GM12873 (cell line): ENCODE results near the gene TXNRD2.

ENCODE experiments used
- TF ChIP-seq, protein P1 (sequence below): IDR thresholded peaks from 2 replicates; pipeline ENCODE4 v1.5.1; 2012; ENCODE audit warnings: low read depth, mild to moderate bottlenecking, moderate library complexity, low read length, control low read depth; ENCODE audit not compliant: insufficient read depth; ENCODE audit errors: missing control alignments

TXNRD2 gene

GRCh38 chr22:19927696-19928095, 13.9 kb downstream of the TXNRD2 start:
- TF ChIP-seq, protein P1, sequence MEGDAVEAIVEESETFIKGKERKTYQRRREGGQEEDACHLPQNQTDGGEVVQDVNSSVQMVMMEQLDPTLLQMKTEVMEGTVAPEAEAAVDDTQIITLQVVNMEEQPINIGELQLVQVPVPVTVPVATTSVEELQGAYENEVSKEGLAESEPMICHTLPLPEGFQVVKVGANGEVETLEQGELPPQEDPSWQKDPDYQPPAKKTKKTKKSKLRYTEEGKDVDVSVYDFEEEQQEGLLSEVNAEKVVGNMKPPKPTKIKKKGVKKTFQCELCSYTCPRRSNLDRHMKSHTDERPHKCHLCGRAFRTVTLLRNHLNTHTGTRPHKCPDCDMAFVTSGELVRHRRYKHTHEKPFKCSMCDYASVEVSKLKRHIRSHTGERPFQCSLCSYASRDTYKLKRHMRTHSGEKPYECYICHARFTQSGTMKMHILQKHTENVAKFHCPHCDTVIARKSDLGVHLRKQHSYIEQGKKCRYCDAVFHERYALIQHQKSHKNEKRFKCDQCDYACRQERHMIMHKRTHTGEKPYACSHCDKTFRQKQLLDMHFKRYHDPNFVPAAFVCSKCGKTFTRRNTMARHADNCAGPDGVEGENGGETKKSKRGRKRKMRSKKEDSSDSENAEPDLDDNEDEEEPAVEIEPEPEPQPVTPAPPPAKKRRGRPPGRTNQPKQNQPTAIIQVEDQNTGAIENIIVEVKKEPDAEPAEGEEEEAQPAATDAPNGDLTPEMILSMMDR = no peak

DNA sequence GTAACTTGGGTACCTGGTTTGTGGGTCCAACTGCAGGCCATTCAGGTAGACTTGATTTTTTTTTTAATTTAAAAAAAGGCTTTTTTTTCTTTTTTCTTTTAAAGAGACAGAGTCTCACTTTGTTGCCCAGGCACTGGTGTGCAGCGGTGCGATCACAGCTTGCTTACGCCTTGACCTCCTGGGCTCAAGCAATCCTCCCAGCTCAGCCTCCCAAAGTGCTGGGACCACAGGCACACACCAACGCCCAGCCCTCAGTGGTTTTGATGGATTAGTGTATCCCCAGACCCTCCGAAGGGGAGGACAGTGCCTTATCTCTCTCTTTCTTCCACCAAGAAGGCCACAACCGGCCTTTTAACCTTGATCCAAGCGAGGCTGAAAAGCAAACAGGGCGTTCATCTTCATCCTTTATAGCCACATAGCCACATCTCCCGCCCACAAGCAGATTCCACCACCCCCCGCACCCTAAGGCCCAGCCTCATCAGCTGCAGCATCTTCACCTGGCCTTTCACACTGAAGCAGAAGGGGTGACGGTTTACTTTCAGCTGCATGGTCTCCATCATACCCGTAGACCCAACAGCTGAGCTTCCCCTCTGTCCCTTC, 17.6 kb downstream of the TXNRD2 start:
- TF ChIP-seq, protein P1 = no peak

- TF ChIP-seq, protein P1 = no peak
These were observed 20.0 kb downstream of the TXNRD2 start for GRCh38 chr22:19921544-19922081.

GRCh38 chr22:19919701-19920363, 21.8 kb downstream of the TXNRD2 start:
- TF ChIP-seq, protein P1 = no peak

DNA sequence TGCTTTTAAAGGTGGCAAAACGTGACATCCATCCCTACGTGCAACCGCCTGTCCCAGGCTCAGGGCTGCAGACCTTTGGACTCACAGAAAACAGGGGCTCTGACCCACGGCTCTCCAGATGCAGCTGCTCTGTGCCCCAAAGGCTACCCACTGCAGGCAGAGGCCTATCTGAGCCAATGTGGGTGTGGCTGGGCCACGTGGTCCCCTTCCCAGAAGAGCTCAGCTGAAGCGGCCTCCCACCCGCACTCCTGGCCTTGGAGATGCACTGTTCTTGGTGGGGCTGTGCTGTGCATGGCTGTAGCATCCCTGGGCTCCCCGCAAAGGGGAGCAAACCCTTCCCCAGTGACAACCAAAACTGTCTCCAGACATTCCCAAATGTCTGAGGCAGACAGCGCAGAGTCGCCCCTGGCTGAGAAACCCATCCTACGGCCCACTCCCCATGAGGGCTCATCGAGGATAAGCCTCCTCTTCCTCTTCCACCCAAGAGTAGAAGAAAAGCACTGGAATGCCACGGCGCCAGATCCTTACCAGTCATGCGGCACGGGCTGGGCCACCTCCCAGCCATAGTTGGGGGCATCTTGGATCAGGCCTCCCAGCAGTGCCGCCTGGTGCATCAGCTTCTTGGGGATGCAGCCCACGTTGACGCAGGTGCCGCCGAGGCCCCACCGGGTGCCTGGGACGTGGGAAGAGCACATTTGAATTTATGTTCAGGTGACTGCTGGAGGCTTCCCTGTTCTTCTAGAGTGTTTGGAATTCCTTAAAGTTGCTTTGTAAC, 23.1 kb downstream of the TXNRD2 start:
- TF ChIP-seq, protein P1 = no peak

DNA sequence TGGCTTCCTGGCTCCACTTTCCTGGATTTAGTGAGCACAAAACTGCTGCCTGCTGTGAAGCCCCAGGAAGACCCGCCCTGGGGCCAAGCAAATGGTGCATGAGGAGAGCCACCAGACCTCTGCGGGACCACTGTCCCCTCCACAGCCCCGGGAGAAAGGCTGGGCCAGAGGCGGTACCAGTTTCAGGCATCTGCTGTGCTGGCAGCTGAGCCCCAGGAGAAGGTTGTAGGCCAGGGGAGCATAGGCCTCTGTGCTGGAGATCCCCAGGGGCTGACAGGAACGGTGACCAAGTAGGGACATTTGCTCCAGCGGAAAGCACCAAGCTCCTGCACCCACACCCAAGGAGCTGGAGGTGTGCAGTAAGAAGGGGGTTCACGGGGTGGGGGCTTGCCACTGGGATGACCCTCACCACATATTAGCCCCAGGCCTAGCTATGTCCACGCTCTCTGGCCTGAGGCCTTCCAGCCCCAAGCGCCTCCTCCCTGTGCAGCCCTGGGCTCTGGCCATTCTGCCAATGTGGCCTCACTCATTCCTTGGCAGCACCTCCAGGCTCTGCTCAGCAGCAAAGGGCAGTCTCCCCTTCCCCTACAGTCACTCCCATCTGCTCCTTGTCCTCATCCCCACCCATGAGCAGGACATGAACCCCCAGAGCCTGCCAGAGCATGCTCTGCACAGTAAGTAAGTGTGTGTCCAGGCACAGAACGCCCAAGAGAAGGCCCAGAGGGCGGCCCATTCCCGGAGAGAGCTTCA, 24.1 kb downstream of the TXNRD2 start:
- TF ChIP-seq, protein P1 = no peak

DNA sequence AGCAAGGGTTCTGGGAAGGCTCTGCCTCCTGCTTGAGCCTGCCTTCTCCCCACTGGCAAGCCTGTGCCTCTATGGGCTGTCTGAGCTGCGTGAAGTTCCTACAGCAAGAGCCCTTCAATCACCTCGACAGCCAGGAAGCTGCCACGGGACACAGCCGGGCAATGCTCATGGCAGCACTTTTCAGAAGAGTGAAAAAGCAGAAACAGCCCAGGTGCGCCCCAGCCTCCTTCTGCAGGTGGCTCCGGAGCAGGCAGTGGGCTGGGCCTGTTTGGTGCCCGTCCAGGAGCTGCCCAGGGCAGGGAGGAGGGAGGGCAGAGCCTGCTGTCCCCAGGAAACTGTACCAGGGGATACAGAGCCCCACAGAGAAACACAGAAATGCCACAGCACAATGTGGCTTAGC, 24.7 kb downstream of the TXNRD2 start:
- TF ChIP-seq, protein P1 = no peak
